AG08396 (cell line): ENCODE measurements around the gene HECTD4.
A peak's percentile ranks its signal among the peaks of the same experiment; 100 is the strongest.
"Not testable (repeated sequence)": the region's sequence is repeated elsewhere in the genome, so short reads cannot be mapped to it uniquely, and the experiment has no call there.

Experiments used
- DNase-seq: peaks from one replicate; pipeline ENCODE4 v3.0.0; 2012; ENCODE audit warnings: low spot score, mixed read lengths

The HECTD4 gene

DNA sequence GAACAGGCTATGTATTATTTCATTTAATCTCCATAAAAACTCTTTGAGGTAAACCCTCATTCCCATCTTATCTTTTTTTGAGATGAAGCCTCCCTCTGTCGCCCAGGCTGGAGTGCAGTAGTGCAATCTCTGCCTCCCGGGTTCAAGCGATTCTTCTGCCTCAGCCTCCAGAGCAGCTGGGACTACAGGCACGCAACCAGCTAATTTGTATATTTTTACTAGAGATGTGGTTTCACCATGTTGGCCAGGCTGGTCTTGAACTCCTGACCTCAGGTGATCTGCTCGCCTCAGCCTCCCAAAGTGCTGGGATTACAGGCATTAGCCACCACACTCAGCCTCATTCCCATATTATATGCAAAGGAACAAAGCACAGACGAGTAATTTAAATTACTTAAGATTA lies 25.5 kb upstream of the HECTD4 start:
- not testable (repeated sequence) for DNase-seq

GRCh38 chr12:112406519-112407488 lies 24.6 kb upstream of the HECTD4 start:
- no peak for DNase-seq

DNA sequence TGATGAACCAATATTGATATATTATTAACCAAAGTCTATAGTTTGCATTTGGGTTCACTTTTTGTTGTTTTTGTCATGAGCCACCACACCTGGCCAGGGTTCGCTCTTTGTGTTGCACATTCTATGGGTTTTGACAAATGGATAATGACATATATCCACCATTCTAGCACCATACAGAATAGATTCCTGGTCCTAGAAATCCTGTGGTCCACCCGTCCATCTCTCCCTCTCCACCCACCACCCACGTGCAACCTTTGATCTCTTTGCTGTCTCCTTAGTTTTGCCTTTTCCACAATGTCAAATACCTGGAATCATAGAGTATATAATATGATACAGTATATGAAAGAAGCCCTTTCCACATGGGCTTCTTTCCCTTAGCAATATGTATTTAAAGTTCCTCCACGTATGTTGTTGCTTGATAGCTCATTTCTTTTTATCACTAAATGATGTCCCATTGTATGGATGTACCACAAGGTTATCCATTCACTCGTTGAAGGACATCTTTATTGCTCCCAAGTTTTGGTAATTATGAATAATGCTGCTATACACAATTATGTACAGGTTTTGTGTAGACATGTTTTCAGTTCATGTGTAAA lies 19.8 kb upstream of the HECTD4 start:
- DNase-seq, result no peak

GRCh38 chr12:112401054-112401453 lies 18.8 kb upstream of the HECTD4 start:
- DNase-seq, result no peak

- no peak for DNase-seq
These were observed 11.1 kb upstream of the HECTD4 start for GRCh38 chr12:112393328-112393727.

- DNase-seq, result not testable (repeated sequence)
These were observed 7.9 kb upstream of the HECTD4 start for GRCh38 chr12:112389922-112390654.

- DNase-seq, result no peak
These were observed 7.0 kb upstream of the HECTD4 start for GRCh38 chr12:112389228-112389627.

GRCh38 chr12:112386726-112387125 lies 4.5 kb upstream of the HECTD4 start:
- peak; percentile 14 for DNase-seq

- no peak for DNase-seq
These were observed 635 bp upstream of the HECTD4 start for GRCh38 chr12:112382866-112383265.

- no peak for DNase-seq
These were observed 787 bp downstream of the HECTD4 start for GRCh38 chr12:112381406-112381882.

DNA sequence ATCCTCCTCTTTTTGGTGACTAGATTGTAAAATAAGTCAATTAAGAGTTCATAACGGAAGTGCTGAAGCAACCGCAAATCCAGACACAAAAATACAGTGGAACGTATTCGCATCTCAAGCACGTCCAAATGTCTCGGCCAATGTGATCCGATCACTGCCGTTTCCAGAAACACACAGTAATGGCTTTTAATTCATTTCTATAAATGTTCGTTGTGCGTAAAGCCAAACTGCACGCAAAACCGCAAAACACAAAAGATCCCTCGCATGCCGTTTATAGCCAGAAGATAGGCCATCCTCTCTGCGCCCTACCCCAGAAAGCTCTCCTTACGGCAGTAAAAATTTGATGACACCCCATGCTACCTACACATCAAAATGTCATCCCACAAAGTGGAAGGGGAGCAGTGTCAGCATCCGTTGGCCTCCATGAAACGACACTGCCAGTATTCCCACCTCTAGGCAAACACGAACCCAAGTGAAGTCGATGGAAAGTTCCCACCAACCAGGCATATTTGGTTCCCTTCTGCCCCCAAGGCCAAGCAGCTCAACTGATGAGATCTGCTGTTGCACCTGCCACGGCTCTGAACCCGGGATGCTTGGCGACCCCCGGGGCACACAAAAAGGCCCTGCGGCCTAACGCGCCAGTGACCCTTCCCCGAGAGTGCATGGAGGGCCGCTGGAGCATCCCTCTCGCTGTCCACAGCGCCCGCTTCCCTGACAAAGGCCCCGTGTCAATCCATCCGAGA lies 1.4 kb downstream of the HECTD4 start:
- peak; percentile 29 for DNase-seq

DNA sequence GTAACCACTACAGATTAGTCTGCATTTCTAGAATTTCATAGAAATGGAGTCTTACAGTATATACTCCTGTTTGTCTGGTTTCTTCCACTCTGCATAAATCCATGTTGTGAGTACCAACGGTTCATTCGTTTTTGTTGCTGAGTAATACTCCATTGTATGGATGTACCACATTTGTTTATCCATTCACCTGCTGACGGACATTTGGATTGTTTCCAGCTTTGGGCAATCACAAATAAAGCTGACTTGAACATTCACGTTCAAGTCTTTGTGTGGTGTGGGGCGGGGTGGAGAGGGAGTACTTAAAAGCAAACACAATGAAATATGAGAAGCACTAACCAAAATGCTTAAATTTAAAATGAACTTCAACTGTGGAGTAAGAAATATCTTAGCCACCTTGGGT lies 7.1 kb downstream of the HECTD4 start:
- DNase-seq, result no peak

DNA sequence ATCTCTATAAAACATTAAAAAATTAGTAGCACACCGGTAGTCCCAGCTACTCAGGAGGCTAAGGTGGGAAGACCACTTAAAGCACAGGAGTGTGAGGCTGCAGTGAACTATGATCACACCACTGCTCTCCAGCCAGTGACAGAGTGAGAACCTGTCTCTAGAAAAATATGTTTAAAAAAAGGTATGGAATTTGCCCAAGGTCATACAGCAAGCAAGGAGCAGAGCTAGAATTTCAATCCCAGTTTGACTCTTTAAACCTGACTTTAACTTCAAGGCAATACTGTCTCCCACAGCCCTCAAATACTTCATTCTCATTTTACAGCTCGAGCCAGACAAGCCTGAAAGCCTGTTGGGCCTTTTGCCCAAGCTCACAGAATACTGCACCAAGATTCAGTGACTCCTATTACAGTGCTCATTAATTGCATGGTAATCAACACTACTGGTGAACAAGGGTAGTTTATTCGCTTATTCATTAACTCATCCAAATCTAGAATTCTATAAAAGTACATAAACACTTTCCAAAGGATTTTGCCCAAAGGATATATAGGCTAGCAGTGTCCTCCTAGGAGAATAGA lies 8.0 kb downstream of the HECTD4 start:
- DNase-seq, result no peak

GRCh38 chr12:112370868-112371510 lies 11.2 kb downstream of the HECTD4 start:
- DNase-seq, result no peak

DNA sequence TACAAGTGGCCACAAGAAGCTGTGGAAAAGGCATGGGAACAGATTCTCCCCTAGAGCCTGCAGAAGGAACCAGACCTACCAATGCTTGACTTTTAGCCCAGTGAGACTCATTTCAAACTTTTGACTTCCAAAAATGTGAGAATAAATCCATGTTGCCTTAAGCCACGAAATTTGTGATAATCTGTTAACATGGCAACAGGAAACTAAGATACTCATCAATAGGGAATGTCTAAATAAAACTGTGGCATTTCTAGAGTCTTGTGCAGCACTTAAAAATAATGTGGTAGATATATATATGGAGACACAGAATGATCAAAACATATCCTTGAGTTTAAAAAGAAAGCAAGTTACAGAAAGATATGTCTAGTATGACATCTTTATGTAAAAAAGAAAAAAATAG lies 12.0 kb downstream of the HECTD4 start:
- peak; percentile 27 for DNase-seq

DNA sequence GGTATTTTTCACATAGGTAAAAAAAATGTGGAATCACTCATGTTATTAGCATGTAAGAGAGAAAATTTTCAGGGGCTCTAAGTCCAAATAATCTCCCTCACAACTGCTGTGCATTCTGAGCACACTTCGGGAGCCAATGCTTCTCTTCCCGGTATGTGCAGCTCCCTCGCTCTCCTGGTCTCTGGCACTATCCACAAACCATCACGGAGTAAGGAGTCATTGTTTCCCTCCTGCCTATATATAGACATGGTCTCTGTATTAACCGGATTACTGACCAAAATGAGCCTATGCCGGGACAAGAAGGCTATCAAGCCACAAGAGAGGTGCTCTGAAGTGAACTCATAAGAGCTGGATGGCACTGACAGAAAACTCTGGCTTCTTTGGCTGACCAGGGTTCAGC lies 13.4 kb downstream of the HECTD4 start:
- DNase-seq, result no peak

- DNase-seq, result no peak
These were observed 14.3 kb downstream of the HECTD4 start for GRCh38 chr12:112367965-112368364.

DNA sequence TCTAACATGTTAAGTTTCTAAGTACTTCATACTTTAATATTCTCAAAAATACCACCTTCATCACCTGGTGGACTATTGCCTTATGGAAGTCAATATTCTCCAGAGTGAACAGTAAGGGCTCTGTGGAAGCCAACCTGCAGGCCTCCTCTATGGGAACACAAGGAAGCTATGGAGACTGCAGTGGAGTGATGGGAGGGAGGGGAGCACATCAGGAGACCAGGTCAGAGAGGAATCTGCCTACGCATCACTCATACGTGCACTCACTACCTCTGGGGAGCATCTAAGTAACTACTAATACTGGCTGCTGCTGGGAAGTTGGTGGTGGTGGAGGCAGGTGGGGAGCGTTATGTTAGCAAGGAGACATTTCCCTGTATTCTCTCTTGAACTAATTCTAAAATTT lies 19.9 kb downstream of the HECTD4 start:
- no peak for DNase-seq

GRCh38 chr12:112361271-112361670 lies 21.0 kb downstream of the HECTD4 start:
- DNase-seq, result no peak

GRCh38 chr12:112359290-112359689 lies 22.9 kb downstream of the HECTD4 start:
- DNase-seq, result no peak

DNA sequence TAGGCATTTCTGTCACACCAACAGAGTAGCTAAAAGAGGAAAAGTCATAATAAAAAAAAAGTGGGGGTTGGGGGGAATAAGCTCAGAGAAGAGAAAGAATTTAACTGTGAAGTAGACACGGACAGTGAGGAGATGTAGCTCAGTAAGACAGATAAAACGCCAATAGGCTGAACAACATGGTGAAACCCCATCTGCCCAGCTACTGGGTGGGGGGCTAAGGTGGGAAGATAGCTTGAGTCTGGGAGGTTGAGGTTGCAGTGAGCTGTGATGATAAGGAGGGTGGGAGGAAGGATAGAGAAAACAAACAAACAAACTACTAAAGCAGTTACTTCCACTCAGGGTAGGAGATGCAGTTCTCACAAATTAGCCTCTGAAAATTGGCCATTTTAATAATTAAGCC lies 25.0 kb downstream of the HECTD4 start:
- DNase-seq, result no peak
